ENCODE results near the gene ZCCHC2.

Gene ZCCHC2

GRCh38 chr18:62522504-62523254 lies at the start of gene ZCCHC2:
ZCCHC2 (plus strand) TSS chr18:62523025; CDS start chr18:62523425, 400 bp downstream.
- no peaks in the 10 kb centered on the region for H3K36me3 ChIP-seq (ENCODE audit: control insufficient read depth, insufficient read depth, low read length)
- no peaks in the 10 kb centered on the region for H3K27me3 ChIP-seq (ENCODE audit: control insufficient read depth, insufficient read depth, low read length)
- H3K9me3 ChIP-seq (ENCODE audit: control insufficient read depth, low read length): no peaks in the 10 kb centered on the region
- peaks cover 11% of the 10 kb centered on the region for H3K4me1 ChIP-seq (ENCODE audit: control insufficient read depth, insufficient read depth, low read length)
- H3K9ac ChIP-seq (ENCODE audit: low read length): peak within 1 kb of the TSS; percentile 92
- H3K4me3 ChIP-seq (ENCODE audit: low read length): peak within 1 kb of the TSS; percentile 78

DNA sequence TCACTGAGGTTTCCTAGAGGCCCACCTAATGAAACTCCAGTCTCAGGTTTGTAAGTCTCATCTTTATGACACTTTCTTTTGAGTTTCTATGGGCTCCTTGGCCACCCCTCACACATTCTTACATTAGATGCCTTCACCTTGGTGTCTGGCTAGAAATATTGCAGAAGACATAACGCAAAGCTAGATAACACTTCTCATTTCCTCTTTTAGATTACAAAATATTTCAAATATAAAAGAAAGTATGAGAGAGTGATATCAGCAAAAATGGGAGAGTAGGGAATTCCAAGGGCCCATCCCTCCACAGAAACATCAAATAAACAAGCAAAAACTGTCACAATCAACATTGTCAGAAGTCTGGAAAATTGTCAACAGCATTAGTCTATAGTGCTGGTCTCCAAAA lies 43.3 kb upstream of the ZCCHC2 start:
- Histone ChIP-seq H3K9me3 (ENCODE audit: control insufficient read depth, low read length) (no peaks in the 10 kb centered on the region), H3K4me1 (ENCODE audit: control insufficient read depth, insufficient read depth, low read length) (no peaks in the 10 kb centered on the region)

DNA sequence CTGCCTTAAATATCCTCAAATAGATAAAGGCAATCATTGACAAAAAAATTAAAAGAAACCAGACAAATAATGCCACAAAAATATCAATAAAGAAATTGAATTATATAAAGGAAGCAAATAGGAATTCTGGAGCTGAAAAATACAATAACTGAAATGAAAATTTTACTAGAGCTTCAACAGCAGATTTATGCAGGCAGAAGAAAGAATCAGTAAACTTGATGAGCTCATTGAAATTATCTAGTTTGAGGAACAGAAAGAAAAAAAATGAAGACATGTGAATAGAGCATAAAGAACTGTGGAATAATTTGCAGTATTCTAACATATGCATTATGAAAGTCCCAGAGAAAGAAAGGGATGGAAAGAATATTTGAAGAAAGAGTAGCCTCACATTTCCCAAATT lies 41.9 kb upstream of the ZCCHC2 start:
- Histone ChIP-seq H3K9me3 (ENCODE audit: control insufficient read depth, low read length) (no peaks in the 10 kb centered on the region), H3K4me1 (ENCODE audit: control insufficient read depth, insufficient read depth, low read length) (no peaks in the 10 kb centered on the region), H3K9ac (ENCODE audit: low read length) (no peak overlapping the region), H3K4me3 (ENCODE audit: low read length) (no peak overlapping the region), H3K36me3 (ENCODE audit: control insufficient read depth, insufficient read depth, low read length) (no peaks in the 10 kb centered on the region), H3K27me3 (ENCODE audit: control insufficient read depth, insufficient read depth, low read length) (no peaks in the 10 kb centered on the region)

More for the DNA sequence above, 43.3 kb upstream of the ZCCHC2 start:
- no peaks in the 10 kb centered on the region for H3K36me3 ChIP-seq (ENCODE audit: control insufficient read depth, insufficient read depth, low read length)
- no peak overlapping the region for H3K4me3 ChIP-seq (ENCODE audit: low read length)
- H3K27me3 ChIP-seq (ENCODE audit: control insufficient read depth, insufficient read depth, low read length): no peaks in the 10 kb centered on the region
- no peak overlapping the region for H3K9ac ChIP-seq (ENCODE audit: low read length)

- H3K36me3 ChIP-seq (ENCODE audit: control insufficient read depth, insufficient read depth, low read length): no peaks in the 10 kb centered on the region
- H3K4me3 ChIP-seq (ENCODE audit: low read length): no peak overlapping the region
- no peak overlapping the region for H3K9ac ChIP-seq (ENCODE audit: low read length)
- no peaks in the 10 kb centered on the region for H3K27me3 ChIP-seq (ENCODE audit: control insufficient read depth, insufficient read depth, low read length)
- H3K9me3 ChIP-seq (ENCODE audit: control insufficient read depth, low read length): no peaks in the 10 kb centered on the region
- H3K4me1 ChIP-seq (ENCODE audit: control insufficient read depth, insufficient read depth, low read length): peaks cover 8% of the 10 kb centered on the region
Measured at GRCh38 chr18:62484941-62485340, 37.9 kb upstream of the ZCCHC2 start.

GRCh38 chr18:62485684-62486083 lies 37.1 kb upstream of the ZCCHC2 start:
- Histone ChIP-seq H3K9me3 (ENCODE audit: control insufficient read depth, low read length) (no peaks in the 10 kb centered on the region), H3K4me3 (ENCODE audit: low read length) (no peak overlapping the region)

GRCh38 chr18:62486290-62486964 lies 36.4 kb upstream of the ZCCHC2 start:
- Histone ChIP-seq H3K4me3 (ENCODE audit: low read length) (no peak overlapping the region), H3K36me3 (ENCODE audit: control insufficient read depth, insufficient read depth, low read length) (no peaks in the 10 kb centered on the region), H3K4me1 (ENCODE audit: control insufficient read depth, insufficient read depth, low read length) (peaks cover 8% of the 10 kb centered on the region), H3K9ac (ENCODE audit: low read length) (no peak overlapping the region), H3K27me3 (ENCODE audit: control insufficient read depth, insufficient read depth, low read length) (no peaks in the 10 kb centered on the region), H3K9me3 (ENCODE audit: control insufficient read depth, low read length) (no peaks in the 10 kb centered on the region)

More at GRCh38 chr18:62485684-62486083, 37.1 kb upstream of the ZCCHC2 start:
- no peaks in the 10 kb centered on the region for H3K36me3 ChIP-seq (ENCODE audit: control insufficient read depth, insufficient read depth, low read length)
- no peak overlapping the region for H3K9ac ChIP-seq (ENCODE audit: low read length)
- no peaks in the 10 kb centered on the region for H3K27me3 ChIP-seq (ENCODE audit: control insufficient read depth, insufficient read depth, low read length)
- H3K4me1 ChIP-seq (ENCODE audit: control insufficient read depth, insufficient read depth, low read length): peaks cover 8% of the 10 kb centered on the region

GRCh38 chr18:62487161-62487560 lies 35.7 kb upstream of the ZCCHC2 start:
- H3K4me3 ChIP-seq (ENCODE audit: low read length): no peak overlapping the region
- no peaks in the 10 kb centered on the region for H3K27me3 ChIP-seq (ENCODE audit: control insufficient read depth, insufficient read depth, low read length)
- no peak overlapping the region for H3K9ac ChIP-seq (ENCODE audit: low read length)
- H3K4me1 ChIP-seq (ENCODE audit: control insufficient read depth, insufficient read depth, low read length): peaks cover 8% of the 10 kb centered on the region
- no peaks in the 10 kb centered on the region for H3K36me3 ChIP-seq (ENCODE audit: control insufficient read depth, insufficient read depth, low read length)
- H3K9me3 ChIP-seq (ENCODE audit: control insufficient read depth, low read length): no peaks in the 10 kb centered on the region

- no peaks in the 10 kb centered on the region for H3K9me3 ChIP-seq (ENCODE audit: control insufficient read depth, low read length)
- peaks cover 8% of the 10 kb centered on the region for H3K4me1 ChIP-seq (ENCODE audit: control insufficient read depth, insufficient read depth, low read length)
Measured at GRCh38 chr18:62490967-62491695, 31.7 kb upstream of the ZCCHC2 start.

GRCh38 chr18:62493033-62493862 lies 29.6 kb upstream of the ZCCHC2 start:
- H3K27me3 ChIP-seq (ENCODE audit: control insufficient read depth, insufficient read depth, low read length): no peaks in the 10 kb centered on the region
- no peak overlapping the region for H3K9ac ChIP-seq (ENCODE audit: low read length)
- H3K4me1 ChIP-seq (ENCODE audit: control insufficient read depth, insufficient read depth, low read length): peaks cover 3% of the 10 kb centered on the region
- no peaks in the 10 kb centered on the region for H3K9me3 ChIP-seq (ENCODE audit: control insufficient read depth, low read length)
- no peaks in the 10 kb centered on the region for H3K36me3 ChIP-seq (ENCODE audit: control insufficient read depth, insufficient read depth, low read length)
- H3K4me3 ChIP-seq (ENCODE audit: low read length): no peak overlapping the region

More at GRCh38 chr18:62490967-62491695, 31.7 kb upstream of the ZCCHC2 start:
- Histone ChIP-seq H3K36me3 (ENCODE audit: control insufficient read depth, insufficient read depth, low read length) (no peaks in the 10 kb centered on the region), H3K4me3 (ENCODE audit: low read length) (no peak overlapping the region), H3K27me3 (ENCODE audit: control insufficient read depth, insufficient read depth, low read length) (no peaks in the 10 kb centered on the region), H3K9ac (ENCODE audit: low read length) (no peak overlapping the region)

DNA sequence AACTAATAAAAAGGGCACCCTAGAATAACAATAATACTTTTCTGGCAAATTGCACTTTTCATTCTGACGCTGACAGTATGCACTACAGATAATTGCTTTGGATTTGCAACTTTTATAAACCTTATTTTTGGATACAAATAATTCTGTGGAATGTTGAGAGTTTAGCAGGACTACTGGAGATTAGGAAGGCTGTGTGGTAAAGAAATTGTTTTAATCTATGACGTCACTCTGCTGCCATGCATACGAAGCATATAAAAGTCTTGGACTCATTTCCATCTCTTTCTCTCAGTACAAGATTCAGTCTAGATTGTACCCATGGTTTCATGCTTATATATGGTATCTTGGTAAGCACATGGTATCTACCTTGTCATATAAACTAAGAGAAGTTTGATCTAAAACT lies 28.1 kb upstream of the ZCCHC2 start:
- Histone ChIP-seq H3K9ac (ENCODE audit: low read length) (no peak overlapping the region), H3K4me3 (ENCODE audit: low read length) (no peak overlapping the region), H3K4me1 (ENCODE audit: control insufficient read depth, insufficient read depth, low read length) (no peaks in the 10 kb centered on the region), H3K36me3 (ENCODE audit: control insufficient read depth, insufficient read depth, low read length) (no peaks in the 10 kb centered on the region), H3K27me3 (ENCODE audit: control insufficient read depth, insufficient read depth, low read length) (no peaks in the 10 kb centered on the region), H3K9me3 (ENCODE audit: control insufficient read depth, low read length) (no peaks in the 10 kb centered on the region)

GRCh38 chr18:62496262-62496661 lies 26.6 kb upstream of the ZCCHC2 start:
- H3K36me3 ChIP-seq (ENCODE audit: control insufficient read depth, insufficient read depth, low read length): no peaks in the 10 kb centered on the region
- no peak overlapping the region for H3K4me3 ChIP-seq (ENCODE audit: low read length)
- H3K9me3 ChIP-seq (ENCODE audit: control insufficient read depth, low read length): no peaks in the 10 kb centered on the region
- no peaks in the 10 kb centered on the region for H3K27me3 ChIP-seq (ENCODE audit: control insufficient read depth, insufficient read depth, low read length)
- no peak overlapping the region for H3K9ac ChIP-seq (ENCODE audit: low read length)
- H3K4me1 ChIP-seq (ENCODE audit: control insufficient read depth, insufficient read depth, low read length): no peaks in the 10 kb centered on the region
